ENCODE measurements around the gene CYP11A1. TPM values are rescaled to one million over a fixed set of nuclear protein-coding genes. Genes with fewer than 3 reads are reported as not detected.

Gene CYP11A1
- total and polyA plus RNA-seq, 10 of the 15 experiments (the other 5 are each of a cell fraction or from before 2014, with no cell fraction given): 0.11 to 1.2 (median 0.23) TPM; not detected in 5

DNA sequence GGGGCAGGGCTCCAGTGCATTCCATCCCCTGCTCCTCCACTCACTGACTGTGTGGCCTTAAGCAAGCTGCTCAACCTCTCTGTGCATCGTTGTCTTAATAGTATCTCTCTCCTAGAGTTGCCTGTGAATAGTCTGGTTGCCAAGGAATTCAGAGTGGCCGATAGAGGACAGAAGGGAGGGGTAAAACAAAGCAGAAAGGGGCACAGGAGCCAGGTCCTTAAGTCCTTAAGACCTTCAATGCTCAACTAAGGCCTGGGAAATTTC, 13.7 kb upstream of the CYP11A1 start:
- no peak overlapping the region for H3K4me3 ChIP-seq
- POLR2A ChIA-PET: interaction anchor here (0.6 to 15.8 kb wide), 5 partner anchors 14 to 341 kb away, joined by 3 to 302 read pairs (median 5); no protein-coding TSS in a partner anchor

More for the DNA sequence above, 13.7 kb upstream of the CYP11A1 start:
- no peak for FAIRE-seq
- H3K79me2 ChIP-seq (ENCODE audit: control insufficient read depth, insufficient read depth, low read length): peaks cover 24% of the 10 kb centered on the region
- RAD21 ChIA-PET (ENCODE audit: unreplicated experiment): interaction anchor here (1.0 to 7.4 kb wide), 6 partner anchors 14 to 80 kb away, joined by 3 to 228 read pairs (median 62); partner anchors contain the start of genes SEMA7A and UBL7
- no peak overlapping the region for H3K27ac ChIP-seq (ENCODE audit: control insufficient read depth, insufficient read depth)
- H2AFZ ChIP-seq (ENCODE audit: control insufficient read depth, low read depth, low read length): no peak overlapping the region
- SMC1A ChIA-PET (ENCODE audit: uncharacterized antibody, unreplicated experiment): interaction anchor here (1.2 to 21.3 kb wide), 6 partner anchors 17 to 108 kb away, joined by 4 to 544 read pairs (median 10); partner anchors contain the start of genes SEMA7A and UBL7
- no peak for ATAC-seq
- no peak for TF ChIP-seq TCF3 (IDR thresholded peaks at IDR 0.05; ENCODE audit: borderline replicate concordance, insufficient read depth, low read depth, low read length)
- no peak for TF ChIP-seq NR2C1 (IDR thresholded peaks at IDR 0.05)
- no peak for TF ChIP-seq HDAC2 (IDR thresholded peaks at IDR 0.05)
- no peak for TF ChIP-seq NFYB (IDR thresholded peaks at IDR 0.05; ENCODE audit: insufficient read depth, low read depth, low read length)
- no peak for TF ChIP-seq FOXM1 (IDR thresholded peaks at IDR 0.05; ENCODE audit: low read depth, low read length)
- no peak for TF ChIP-seq SMC3 (IDR thresholded peaks at IDR 0.05; ENCODE audit: borderline replicate concordance, low read length)
- TF ChIP-seq RCOR1 (conservative IDR thresholded peaks at IDR 0.05; ENCODE audit: low read depth, low read length): no peak
- TF ChIP-seq, protein P1, sequence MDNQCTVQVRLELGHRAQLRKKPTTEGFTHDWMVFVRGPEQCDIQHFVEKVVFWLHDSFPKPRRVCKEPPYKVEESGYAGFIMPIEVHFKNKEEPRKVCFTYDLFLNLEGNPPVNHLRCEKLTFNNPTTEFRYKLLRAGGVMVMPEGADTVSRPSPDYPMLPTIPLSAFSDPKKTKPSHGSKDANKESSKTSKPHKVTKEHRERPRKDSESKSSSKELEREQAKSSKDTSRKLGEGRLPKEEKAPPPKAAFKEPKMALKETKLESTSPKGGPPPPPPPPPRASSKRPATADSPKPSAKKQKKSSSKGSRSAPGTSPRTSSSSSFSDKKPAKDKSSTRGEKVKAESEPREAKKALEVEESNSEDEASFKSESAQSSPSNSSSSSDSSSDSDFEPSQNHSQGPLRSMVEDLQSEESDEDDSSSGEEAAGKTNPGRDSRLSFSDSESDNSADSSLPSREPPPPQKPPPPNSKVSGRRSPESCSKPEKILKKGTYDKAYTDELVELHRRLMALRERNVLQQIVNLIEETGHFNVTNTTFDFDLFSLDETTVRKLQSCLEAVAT (IDR thresholded peaks at IDR 0.05): no peak
- no peak for TF ChIP-seq POLR2AphosphoS5 (IDR thresholded peaks at IDR 0.05; ENCODE audit: low read length)
- CTCF ChIA-PET: interaction anchor here (1.1 to 21.7 kb wide), 4 partner anchors 19 to 241 kb away, joined by 3 to 655 read pairs (median 120); partner anchors contain the start of genes SEMA7A and UBL7
- 40% methylated on average over 2 of the region's 2 CpGs for WGBS (ENCODE audit: insufficient coverage, insufficient replicate concordance, low lambda C conversion rate, missing lambda C conversion rate)
- in situ Hi-C loops (cut with MboI): loop anchor here (5.0 kb wide), 2 partner anchors 56 to 161 kb away; partner anchors contain the start of gene ARID3B
- DNase-seq (ENCODE audit: low read depth, low spot score): no peak
- peaks cover 70% of the 10 kb centered on the region for H3K4me1 ChIP-seq (ENCODE audit: control insufficient read depth, insufficient read depth, low read length)
- H3K9ac ChIP-seq (ENCODE audit: control insufficient read depth, insufficient read depth, low read length): no peak overlapping the region
- H3K36me3 ChIP-seq (ENCODE audit: control insufficient read depth in 2 of 2, insufficient read depth in 2 of 2, low read length in 1 of 2): no peaks in the 10 kb centered on the region; a peak in 1 of 4 replicates
- no TSS peak for BruUV-seq (replicated peaks)
- no peaks in the 10 kb centered on the region for H3K27me3 ChIP-seq (replicated peaks in 1 of 2; ENCODE audit: control insufficient read depth in 2 of 2, insufficient read depth in 2 of 2, low read length in 1 of 2)
- H3K4me2 ChIP-seq (ENCODE audit: control insufficient read depth, insufficient read depth): no peak overlapping the region
- no peaks in the 10 kb centered on the region for H4K20me1 ChIP-seq (ENCODE audit: control insufficient read depth, insufficient read depth)
- no peaks in the 10 kb centered on the region for H3K9me3 ChIP-seq (replicated peaks; ENCODE audit: control insufficient read depth, insufficient read depth, low read length)
- intact Hi-C loops (cut with micrococcal nuclease; ENCODE audit: unreplicated experiment): no loop called here
